Ishikawa (cell line): ENCODE measurements around the gene SS18L1.

Experiments used
- CEBPB ChIP-seq: IDR thresholded peaks from 2 replicates; pipeline ENCODE4 v1.6.1; 2012
- CREB1 ChIP-seq: IDR thresholded peaks from 2 replicates; pipeline ENCODE4 v1.6.1; 2012; ENCODE audit warnings: low read depth
- EGR1 ChIP-seq: IDR thresholded peaks from 2 replicates; pipeline ENCODE4 v1.6.1; 2012
- EP300 ChIP-seq: IDR thresholded peaks from 2 replicates; pipeline ENCODE4 v1.6.1; 2012; ENCODE audit warnings: borderline replicate concordance
- FOXM1 ChIP-seq: IDR thresholded peaks from 2 replicates; pipeline ENCODE4 v1.6.1; 2012; ENCODE audit warnings: low read depth, borderline replicate concordance
- MAX ChIP-seq: IDR thresholded peaks from 2 replicates; pipeline ENCODE4 v1.6.1; 2012
- NFIC ChIP-seq: IDR thresholded peaks from 2 replicates; pipeline ENCODE4 v1.6.1; 2012
- RAD21 ChIP-seq: IDR thresholded peaks from 2 replicates; pipeline ENCODE4 v1.6.1; 2012; ENCODE audit warnings: low read depth
- REST ChIP-seq: IDR thresholded peaks from 2 replicates; pipeline ENCODE4 v1.6.1; 2012; ENCODE audit warnings: low read depth, mild to moderate bottlenecking
- TAF1 ChIP-seq: IDR thresholded peaks from 2 replicates; pipeline ENCODE4 v1.6.1; 2012; ENCODE audit warnings: low read depth, mild to moderate bottlenecking
- TCF12 ChIP-seq: IDR thresholded peaks from 2 replicates; pipeline ENCODE4 v1.6.1; 2012; ENCODE audit warnings: low read depth
- TEAD4 ChIP-seq: IDR thresholded peaks from 2 replicates; pipeline ENCODE4 v1.6.1; 2012
- USF1 ChIP-seq: IDR thresholded peaks from 2 replicates; pipeline ENCODE4 v1.6.1; 2012
- YY1 ChIP-seq: IDR thresholded peaks from 2 replicates; pipeline ENCODE4 v1.6.1; 2012; ENCODE audit warnings: low read depth
- ZBTB7A ChIP-seq: IDR thresholded peaks from 2 replicates; pipeline ENCODE4 v1.6.1; 2012; ENCODE audit warnings: low read depth

Gene SS18L1

GRCh38 chr20:62190639-62191411 lies 47.3 kb downstream of the SS18L1 start:
- TF ChIP-seq TAF1 (no peak), NFIC (no peak), CREB1 (no peak), ZBTB7A (no peak), TEAD4 (no peak), EGR1 (no peak)

- TF ChIP-seq NFIC (no peak), REST (no peak), TAF1 (no peak), USF1 (no peak), MAX (no peak), CREB1 (no peak), YY1 (no peak), EP300 (no peak), ZBTB7A (no peak), EGR1 (no peak), CEBPB (no peak), TCF12 (no peak), TEAD4 (no peak), FOXM1 (no peak), RAD21 (no peak)
Measured at GRCh38 chr20:62191781-62192559, 48.4 kb downstream of the SS18L1 start.

GRCh38 chr20:62192635-62193034 lies 49.1 kb downstream of the SS18L1 start:
- TF ChIP-seq TEAD4 (no peak), ZBTB7A (no peak), FOXM1 (no peak), MAX (no peak), YY1 (no peak), CEBPB (no peak)

- TF ChIP-seq MAX (no peak), TEAD4 (no peak), EGR1 (no peak), CEBPB (no peak), FOXM1 (no peak), ZBTB7A (no peak), TAF1 (no peak), RAD21 (no peak), TCF12 (no peak), EP300 (no peak), USF1 (no peak), NFIC (no peak), CREB1 (no peak), REST (no peak), YY1 (no peak)
Measured at GRCh38 chr20:62193079-62194025, 49.8 kb downstream of the SS18L1 start.

- no peak for TF ChIP-seq CEBPB
- TF ChIP-seq TAF1: no peak
- no peak for TF ChIP-seq REST
- TF ChIP-seq ZBTB7A: no peak
- no peak for TF ChIP-seq FOXM1
- no peak for TF ChIP-seq USF1
- no peak for TF ChIP-seq EGR1
- TF ChIP-seq RAD21: no peak
- no peak for TF ChIP-seq TEAD4
- no peak for TF ChIP-seq NFIC
- TF ChIP-seq CREB1: no peak
- no peak for TF ChIP-seq MAX
- no peak for TF ChIP-seq YY1
- TF ChIP-seq TCF12: no peak
- TF ChIP-seq EP300: no peak
Measured at GRCh38 chr20:62195075-62195405, 51.5 kb downstream of the SS18L1 start.
